Smooth muscle cell (in vitro differentiated cells): ENCODE measurements around the gene KIAA1755. TPM values are rescaled to one million over a fixed set of nuclear protein-coding genes. Genes with fewer than 3 reads are reported as not detected.

Experiments
- DNase-seq: peaks from one replicate; lab custom pipeline; 2025; ENCODE audit not compliant: unreplicated experiment; lab: John Stamatoyannopoulos, UW
- H2AFZ ChIP-seq: fragments of 200-600 bp; sonication (generic); 2 replicates; pipeline ENCODE4 v1.6.0; 2016; ENCODE audit warnings: antibody characterized with exemption, low read depth, mild to moderate bottlenecking
- H3F3A ChIP-seq: fragments of 200-600 bp; sonication (generic); 2 replicates; pipeline ENCODE4 v1.6.0; 2017; ENCODE audit warnings: antibody characterized with exemption, low read depth
- H3K27ac ChIP-seq: fragments of 200-600 bp; sonication (generic); 2 replicates; pipeline ENCODE4 v1.5.1; 2016; ENCODE audit warnings: low read depth, mild to moderate bottlenecking
- H3K27me3 ChIP-seq: fragments of 200-600 bp; sonication (generic); 2 replicates; pipeline ENCODE4 v1.6.1; 2016; ENCODE audit warnings: low read depth, mild to moderate bottlenecking
- H3K36me3 ChIP-seq: fragments of 200-600 bp; sonication (generic); 2 replicates; pipeline ENCODE4 v1.5.1; 2016; ENCODE audit warnings: low read depth
- H3K4me1 ChIP-seq: fragments of 200-600 bp; sonication (generic); 2 replicates; pipeline ENCODE4 v1.5.1; 2016; ENCODE audit warnings: low read depth
- H3K4me2 ChIP-seq: fragments of 200-600 bp; sonication (generic); 2 replicates; pipeline ENCODE4 v1.6.0; 2016; ENCODE audit warnings: mild to moderate bottlenecking
- H3K4me3 ChIP-seq: fragments of 200-600 bp; sonication (generic); 2 replicates; pipeline ENCODE4 v1.5.1; 2016; ENCODE audit warnings: mild to moderate bottlenecking
- H3K79me2 ChIP-seq: fragments of 200-600 bp; sonication (generic); 2 replicates; pipeline ENCODE4 v1.6.0; 2016; ENCODE audit warnings: low read depth, mild to moderate bottlenecking
- H3K9ac ChIP-seq: fragments of 200-600 bp; sonication (generic); 2 replicates; pipeline ENCODE4 v1.6.0; 2016; ENCODE audit warnings: low read depth
- H3K9me3 ChIP-seq: fragments of 200-600 bp; sonication (generic); replicated peaks from 2 replicates; pipeline ENCODE4 v1.5.1; 2016; ENCODE audit warnings: low read depth
- H4K20me1 ChIP-seq: fragments of 200-600 bp; sonication (generic); 2 replicates; pipeline ENCODE4 v1.6.0; 2016; ENCODE audit warnings: low read depth
- WGBS: methylation state at CpG from one replicate; pipeline ENCODE4 v1.1.7; 2016; ENCODE audit warnings: low lambda C conversion rate; 5-methylcytosine and 5-hydroxymethylcytosine counted together
- polyA plus RNA-seq: library from polyadenylated mRNA; unstranded; fragments of >200 nt; fragmentation: Nextera tagmentation; extraction: Ambion mirVana; gene quantifications from 2 replicates; pipeline ENCODE4 v1.2.1, GENCODE V29; 2016
- total RNA-seq: library from RNA; depleted of rRNA; stranded (reverse); fragments of >200 nt; gene quantifications from 2 replicates; pipeline ENCODE4 v1.2.3, GENCODE V29; 2014
- TF ChIP-seq, protein P1 (sequence below): fragments of 200-600 bp; sonication (generic); IDR thresholded peaks from 2 replicates; pipeline ENCODE4 v1.5.1; 2017; ENCODE audit warnings: borderline replicate concordance, mild to moderate bottlenecking, antibody characterized with exemption; ENCODE audit not compliant: insufficient read depth, poor library complexity, severe bottlenecking

The KIAA1755 gene
- total and polyA plus RNA-seq, 2 experiments from 2014 or later = 0.17 TPM; not detected in 1

DNA sequence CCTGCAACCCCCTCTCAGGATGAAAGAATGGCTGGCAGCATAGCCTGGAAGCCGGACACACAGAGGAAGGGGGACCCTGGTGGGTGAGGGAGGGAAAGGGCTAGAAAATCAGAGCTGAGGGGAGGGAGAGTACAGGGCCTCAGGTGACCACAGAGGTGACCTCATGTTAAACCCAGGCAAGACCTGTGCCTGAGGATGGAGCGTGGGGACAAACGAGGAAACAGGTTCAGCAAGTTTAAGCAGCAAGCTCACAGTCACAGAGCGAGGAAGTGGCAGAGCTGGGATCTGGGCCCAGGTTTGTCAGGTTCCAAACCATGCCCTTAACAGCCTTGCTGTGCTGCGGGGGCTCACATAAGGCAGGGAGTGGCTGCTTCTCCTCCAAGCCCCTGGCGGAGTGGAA, 39.4 kb upstream of the KIAA1755 start:
- TF ChIP-seq, protein P1, sequence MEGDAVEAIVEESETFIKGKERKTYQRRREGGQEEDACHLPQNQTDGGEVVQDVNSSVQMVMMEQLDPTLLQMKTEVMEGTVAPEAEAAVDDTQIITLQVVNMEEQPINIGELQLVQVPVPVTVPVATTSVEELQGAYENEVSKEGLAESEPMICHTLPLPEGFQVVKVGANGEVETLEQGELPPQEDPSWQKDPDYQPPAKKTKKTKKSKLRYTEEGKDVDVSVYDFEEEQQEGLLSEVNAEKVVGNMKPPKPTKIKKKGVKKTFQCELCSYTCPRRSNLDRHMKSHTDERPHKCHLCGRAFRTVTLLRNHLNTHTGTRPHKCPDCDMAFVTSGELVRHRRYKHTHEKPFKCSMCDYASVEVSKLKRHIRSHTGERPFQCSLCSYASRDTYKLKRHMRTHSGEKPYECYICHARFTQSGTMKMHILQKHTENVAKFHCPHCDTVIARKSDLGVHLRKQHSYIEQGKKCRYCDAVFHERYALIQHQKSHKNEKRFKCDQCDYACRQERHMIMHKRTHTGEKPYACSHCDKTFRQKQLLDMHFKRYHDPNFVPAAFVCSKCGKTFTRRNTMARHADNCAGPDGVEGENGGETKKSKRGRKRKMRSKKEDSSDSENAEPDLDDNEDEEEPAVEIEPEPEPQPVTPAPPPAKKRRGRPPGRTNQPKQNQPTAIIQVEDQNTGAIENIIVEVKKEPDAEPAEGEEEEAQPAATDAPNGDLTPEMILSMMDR = no peak
- no peaks in the 10 kb centered on the region for H4K20me1 ChIP-seq
- H3K36me3 ChIP-seq = no peaks in the 10 kb centered on the region
- H3K4me3 ChIP-seq = no peak overlapping the region
- 65% methylated on average over 6 of the region's 6 CpGs for WGBS
- H3K79me2 ChIP-seq = no peaks in the 10 kb centered on the region
- no peak overlapping the region for H2AFZ ChIP-seq
- no peak overlapping the region for H3K9ac ChIP-seq
- no peaks in the 10 kb centered on the region for H3K9me3 ChIP-seq
- H3K27me3 ChIP-seq = no peaks in the 10 kb centered on the region
- H3K4me2 ChIP-seq = no peak overlapping the region
- H3K27ac ChIP-seq = no peak overlapping the region
- peaks cover 7% of the 10 kb centered on the region for H3K4me1 ChIP-seq
- no peaks in the 10 kb centered on the region for H3F3A ChIP-seq
- no peak for DNase-seq

DNA sequence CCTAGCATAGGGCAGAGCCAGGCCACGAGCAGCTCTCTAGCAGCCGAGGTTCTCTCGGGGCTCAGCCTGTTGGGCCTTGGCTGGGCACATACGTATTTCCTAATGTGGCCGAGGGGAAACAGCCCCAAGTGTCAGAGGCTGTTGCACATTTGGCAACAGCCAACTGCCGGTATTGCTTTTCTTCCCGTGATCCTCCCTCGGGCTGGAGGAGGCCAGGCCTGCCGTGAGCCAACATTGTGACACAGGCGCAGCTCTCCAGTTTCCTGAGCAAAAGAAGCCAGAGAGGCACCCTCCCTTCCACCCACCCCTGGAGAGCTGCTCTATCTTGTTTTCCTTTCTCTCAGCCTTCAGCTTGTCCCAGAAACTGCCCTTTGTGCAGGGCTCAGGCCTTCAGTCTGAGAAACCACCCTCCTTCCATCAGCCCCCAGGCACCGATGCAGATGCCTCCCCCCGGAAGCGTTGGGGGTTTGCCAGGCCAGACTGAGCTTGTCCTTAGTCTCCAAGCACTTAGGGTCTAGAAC, 38.3 kb upstream of the KIAA1755 start:
- no peaks in the 10 kb centered on the region for H3K27me3 ChIP-seq
- no peak overlapping the region for H3K9ac ChIP-seq
- WGBS = 78% methylated on average over 13 of the region's 13 CpGs
- H3K27ac ChIP-seq = no peak overlapping the region
- H4K20me1 ChIP-seq = no peaks in the 10 kb centered on the region
- peaks cover 7% of the 10 kb centered on the region for H3K4me1 ChIP-seq
- no peaks in the 10 kb centered on the region for H3K79me2 ChIP-seq
- TF ChIP-seq, protein P1 = no peak
- H2AFZ ChIP-seq = peak overlapping the region; percentile 27
- no peaks in the 10 kb centered on the region for H3F3A ChIP-seq
- no peaks in the 10 kb centered on the region for H3K36me3 ChIP-seq
- no peaks in the 10 kb centered on the region for H3K9me3 ChIP-seq
- no peak for DNase-seq
- H3K4me2 ChIP-seq = no peak overlapping the region
- no peak overlapping the region for H3K4me3 ChIP-seq

DNA sequence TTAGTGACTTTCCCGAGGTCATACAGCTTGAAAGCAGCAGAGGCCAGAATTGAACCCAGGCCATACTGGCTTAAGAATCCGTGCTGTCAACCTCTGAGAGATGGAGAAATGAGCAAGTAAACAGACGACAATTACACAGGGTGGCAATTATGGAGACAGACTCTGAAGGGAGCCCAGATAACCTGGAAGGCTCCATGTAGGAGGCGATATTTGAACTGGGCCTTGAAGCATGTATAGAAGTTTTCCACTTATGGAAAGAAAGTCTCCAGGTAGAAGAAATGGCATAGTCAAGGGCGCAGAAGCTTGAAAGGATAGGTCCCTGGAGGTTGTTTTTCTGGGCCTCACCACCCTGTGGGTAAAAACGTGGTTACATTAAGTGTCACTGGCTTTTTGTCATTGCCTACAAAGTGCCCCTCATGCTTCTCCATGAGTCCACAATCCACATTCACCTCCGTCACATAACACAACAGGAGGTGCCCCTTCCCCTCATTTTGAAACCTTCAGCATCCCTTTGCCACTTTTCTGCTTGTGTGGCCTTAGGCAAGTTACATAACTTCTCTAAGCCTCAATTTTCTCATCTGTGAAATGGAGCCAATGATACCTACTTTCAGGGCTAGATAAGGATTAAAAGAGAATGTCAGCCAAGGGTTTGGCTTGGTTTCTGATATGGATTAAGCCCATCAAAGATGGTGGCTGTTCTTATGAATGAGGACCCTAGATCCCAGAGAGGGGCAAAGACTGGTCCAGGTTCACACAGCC, 37.6 kb upstream of the KIAA1755 start:
- Histone ChIP-seq H4K20me1 (no peaks in the 10 kb centered on the region), H2AFZ (no peak overlapping the region), H3F3A (no peaks in the 10 kb centered on the region), H3K4me2 (no peak overlapping the region), H3K9me3 (no peaks in the 10 kb centered on the region), H3K36me3 (no peaks in the 10 kb centered on the region), H3K27me3 (no peaks in the 10 kb centered on the region), H3K9ac (no peak overlapping the region), H3K27ac (no peak overlapping the region), H3K79me2 (no peaks in the 10 kb centered on the region), H3K4me3 (no peak overlapping the region), H3K4me1 (peaks cover 7% of the 10 kb centered on the region)
- no peak for DNase-seq
- TF ChIP-seq, protein P1 = no peak
- WGBS = 93% methylated on average over 7 of the region's 7 CpGs

DNA sequence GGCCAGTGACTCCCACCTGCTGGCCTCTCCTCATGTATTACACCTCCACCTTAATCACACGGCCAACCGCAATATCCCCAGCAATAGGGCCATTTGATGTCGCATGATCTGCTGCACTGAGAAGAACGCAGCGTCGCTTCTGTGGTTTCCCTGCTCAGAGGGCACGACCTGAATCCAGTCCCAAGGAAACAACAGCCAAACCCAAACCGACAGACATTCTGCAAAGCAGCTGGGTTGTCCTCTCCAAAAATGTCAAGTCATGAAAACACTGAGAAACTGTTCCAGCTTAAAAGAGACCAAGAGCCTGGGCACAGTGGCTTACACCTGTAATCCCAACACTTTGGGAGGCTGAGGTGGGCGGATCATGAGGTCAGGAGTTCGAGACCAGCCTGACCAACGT, 35.9 kb upstream of the KIAA1755 start:
- Histone ChIP-seq H3K9ac (no peak overlapping the region), H3K9me3 (no peaks in the 10 kb centered on the region), H3K27me3 (no peaks in the 10 kb centered on the region), H3K79me2 (no peaks in the 10 kb centered on the region), H3F3A (no peaks in the 10 kb centered on the region), H3K27ac (no peak overlapping the region), H3K4me2 (no peak overlapping the region), H3K4me1 (peaks cover 7% of the 10 kb centered on the region), H3K4me3 (no peak overlapping the region), H2AFZ (no peak overlapping the region), H4K20me1 (no peaks in the 10 kb centered on the region), H3K36me3 (no peaks in the 10 kb centered on the region)
- TF ChIP-seq, protein P1 = no peak
- no peak for DNase-seq
- WGBS = 94% methylated on average over 11 of the region's 11 CpGs
